Liver (tissue), 3 donors: ENCODE data around the gene RFC2.

ENCODE experiments used
- CTCF ChIP-seq: fragments of 150-350 bp; IDR thresholded peaks from 2 replicates; pipeline ENCODE4 v1.5.1; 2017; ENCODE audit warnings: improper control_type of control experiment, low read depth, low read length; ENCODE audit not compliant: missing input control
- EGR1 ChIP-seq, 2 donors: IDR thresholded peaks; 2 replicates each; pipeline ENCODE4 v1.6.1; 2016 to 2018; ENCODE audit warnings: antibody characterized with exemption in 2 of 2, low read depth in 2 of 2
- FOXA1 ChIP-seq: IDR thresholded peaks from 2 replicates; pipeline ENCODE4 v1.6.1; 2016; ENCODE audit warnings: antibody characterized with exemption
- GABPA ChIP-seq, 2 donors: IDR thresholded peaks in 1 of 2; conservative IDR thresholded peaks in 1 of 2; 2 replicates each; pipeline ENCODE4 v1.6.1; 2016; ENCODE audit warnings: antibody characterized with exemption in 2 of 2, mild to moderate bottlenecking in 1 of 2, moderate library complexity in 1 of 2
- HNF4G ChIP-seq: IDR thresholded peaks from 2 replicates; pipeline ENCODE4 v1.6.1; 2016; ENCODE audit warnings: antibody characterized with exemption
- MAX ChIP-seq: IDR thresholded peaks from 2 replicates; pipeline ENCODE4 v1.6.1; 2016; ENCODE audit warnings: antibody characterized with exemption
- RAD21 ChIP-seq, 2 donors: IDR thresholded peaks; 2 replicates each; pipeline ENCODE4 v1.6.1; 2016; ENCODE audit warnings: antibody characterized with exemption in 2 of 2, mild to moderate bottlenecking in 2 of 2
- REST ChIP-seq: IDR thresholded peaks from 2 replicates; pipeline ENCODE4 v1.6.1; 2016; ENCODE audit warnings: antibody characterized with exemption, mild to moderate bottlenecking
- RXRA ChIP-seq, 2 donors: IDR thresholded peaks; 2 replicates each; pipeline ENCODE4 v1.6.1; 2017 to 2018; ENCODE audit warnings: antibody characterized with exemption in 2 of 2, mild to moderate bottlenecking in 1 of 2
- SP1 ChIP-seq: IDR thresholded peaks from 2 replicates; pipeline ENCODE4 v1.6.1; 2018; ENCODE audit warnings: antibody characterized with exemption, mild to moderate bottlenecking
- TAF1 ChIP-seq: conservative IDR thresholded peaks from 2 replicates; pipeline ENCODE4 v1.6.1; 2016; ENCODE audit warnings: antibody characterized with exemption, mild to moderate bottlenecking
- YY1 ChIP-seq: IDR thresholded peaks from 2 replicates; pipeline ENCODE4 v1.6.1; 2016; ENCODE audit warnings: antibody characterized with exemption, mild to moderate bottlenecking
- ZBTB33 ChIP-seq: IDR thresholded peaks from 2 replicates; pipeline ENCODE4 v1.6.1; 2016; ENCODE audit warnings: antibody characterized with exemption
- TF ChIP-seq, protein P1 (sequence below): IDR thresholded peaks from 2 replicates; pipeline ENCODE4 v1.6.1; 2016; ENCODE audit warnings: antibody characterized with exemption
- donor health status: healthy.
- donor health status: healthy.

GRCh38 chr7:74290553-74290950 is 36.4 kb upstream of the RFC2 start:
- TF ChIP-seq RXRA (IDR thresholded peaks at IDR 0.05), result no peak
- no peak for TF ChIP-seq ZBTB33
- TF ChIP-seq CTCF, result no peak
- TF ChIP-seq, protein P1, sequence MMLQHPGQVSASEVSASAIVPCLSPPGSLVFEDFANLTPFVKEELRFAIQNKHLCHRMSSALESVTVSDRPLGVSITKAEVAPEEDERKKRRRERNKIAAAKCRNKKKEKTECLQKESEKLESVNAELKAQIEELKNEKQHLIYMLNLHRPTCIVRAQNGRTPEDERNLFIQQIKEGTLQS, result no peak
- no peak for TF ChIP-seq MAX
- no peak for TF ChIP-seq RAD21 (IDR thresholded peaks at IDR 0.05)
- TF ChIP-seq HNF4G, result no peak
- TF ChIP-seq TAF1, result no peak
- TF ChIP-seq FOXA1, result no peak
- no peak for TF ChIP-seq REST
- TF ChIP-seq GABPA (IDR thresholded peaks at IDR 0.05 in 1 of 2, conservative IDR thresholded peaks at IDR 0.05 in 1 of 2), result no peak
- no peak for TF ChIP-seq YY1
- no peak for TF ChIP-seq EGR1 (IDR thresholded peaks at IDR 0.05; ENCODE audit: low read depth in 2 of 2)
- no peak for TF ChIP-seq SP1
